ENCODE measurements around the gene CDR2.

- no peak for TF ChIP-seq CTCF (IDR thresholded peaks at IDR 0.05)
- TF ChIP-seq EZH2 (IDR thresholded peaks at IDR 0.05), result no peak
These were observed 5.2 kb upstream of the CDR2 start for GRCh38 chr16:22379656-22380055.

Measured in neural progenitor cell (in vitro differentiated cells).